ENCODE data around the gene STXBP3. TPM values are rescaled to one million over a fixed set of nuclear protein-coding genes. Genes with fewer than 3 reads are reported as not detected.

Gene STXBP3
- total RNA-seq, 4 donors from 2014 or later: 57.4 to 80.7 (median 69.5) TPM

DNA sequence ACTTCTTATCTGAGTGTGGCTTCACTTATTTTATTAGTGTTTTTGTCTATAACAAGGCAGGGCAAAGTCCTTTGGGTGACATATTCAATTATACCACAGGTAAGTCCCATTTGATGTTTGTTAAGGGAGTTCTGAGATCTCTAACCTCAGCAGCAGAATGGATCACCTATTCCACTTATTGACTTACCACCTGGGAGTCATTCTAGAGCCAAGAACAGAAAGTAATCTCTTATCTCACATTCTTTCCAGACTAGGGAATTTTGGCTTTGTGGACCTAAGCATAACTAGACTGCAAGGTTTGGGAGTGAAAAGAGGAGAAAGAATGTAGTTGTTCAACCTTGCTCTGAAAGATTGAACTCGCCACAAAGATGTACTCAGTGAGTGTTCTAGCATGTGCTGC lies 20.6 kb upstream of the STXBP3 start:
- TF ChIP-seq, protein P1, sequence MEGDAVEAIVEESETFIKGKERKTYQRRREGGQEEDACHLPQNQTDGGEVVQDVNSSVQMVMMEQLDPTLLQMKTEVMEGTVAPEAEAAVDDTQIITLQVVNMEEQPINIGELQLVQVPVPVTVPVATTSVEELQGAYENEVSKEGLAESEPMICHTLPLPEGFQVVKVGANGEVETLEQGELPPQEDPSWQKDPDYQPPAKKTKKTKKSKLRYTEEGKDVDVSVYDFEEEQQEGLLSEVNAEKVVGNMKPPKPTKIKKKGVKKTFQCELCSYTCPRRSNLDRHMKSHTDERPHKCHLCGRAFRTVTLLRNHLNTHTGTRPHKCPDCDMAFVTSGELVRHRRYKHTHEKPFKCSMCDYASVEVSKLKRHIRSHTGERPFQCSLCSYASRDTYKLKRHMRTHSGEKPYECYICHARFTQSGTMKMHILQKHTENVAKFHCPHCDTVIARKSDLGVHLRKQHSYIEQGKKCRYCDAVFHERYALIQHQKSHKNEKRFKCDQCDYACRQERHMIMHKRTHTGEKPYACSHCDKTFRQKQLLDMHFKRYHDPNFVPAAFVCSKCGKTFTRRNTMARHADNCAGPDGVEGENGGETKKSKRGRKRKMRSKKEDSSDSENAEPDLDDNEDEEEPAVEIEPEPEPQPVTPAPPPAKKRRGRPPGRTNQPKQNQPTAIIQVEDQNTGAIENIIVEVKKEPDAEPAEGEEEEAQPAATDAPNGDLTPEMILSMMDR (IDR thresholded peaks at IDR 0.05): no peak
- no peak for DNase-seq (ENCODE audit: low spot score in 2 of 2)
- WGBS, 2 donors: 83 to 91% methylated on average over 1 of the region's 1 CpG

DNA sequence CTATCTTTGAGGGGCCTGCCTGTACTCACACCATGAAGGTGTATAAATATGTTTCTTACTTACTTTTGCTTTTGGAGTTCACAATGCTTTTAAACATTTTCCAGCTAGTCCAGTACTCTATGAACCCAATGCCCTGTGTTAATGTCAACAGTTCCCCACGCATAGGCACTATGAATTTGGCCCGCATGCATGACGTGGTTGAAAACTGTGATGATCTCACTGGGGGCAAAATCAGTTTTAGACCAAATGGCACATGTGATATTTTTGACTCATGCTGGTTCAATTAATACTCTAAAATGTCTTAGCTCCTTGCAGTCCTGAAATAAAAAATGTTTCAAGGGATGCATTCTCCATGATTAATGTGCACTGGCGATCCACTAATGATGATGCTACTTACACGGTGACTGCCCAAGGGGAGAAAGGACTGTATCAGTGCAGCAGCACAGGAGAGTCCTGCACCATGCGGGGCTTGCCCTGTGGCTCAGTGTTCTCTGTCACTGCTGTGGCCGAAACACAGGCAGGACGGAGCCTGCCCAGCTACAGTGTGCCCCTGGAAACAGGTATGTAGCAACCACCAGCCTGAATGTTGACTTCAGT lies 18.0 kb upstream of the STXBP3 start:
- TF ChIP-seq POLR2A (IDR thresholded peaks at IDR 0.05): no peak
- TF ChIP-seq, protein P1 (IDR thresholded peaks at IDR 0.05): no peak
- WGBS, 2 donors: 78 to 80% methylated on average over 8 of the region's 8 CpGs
- H3K4me3 ChIP-seq (ENCODE audit: low read depth, poor library complexity, severe bottlenecking): no peak overlapping the region
- no peak for DNase-seq (ENCODE audit: low spot score in 2 of 2)
- intact Hi-C loops (cut with DNase I; ENCODE audit: low total_unique reads): no loop called here

More for the DNA sequence above, 20.6 kb upstream of the STXBP3 start:
- intact Hi-C loops (cut with DNase I; ENCODE audit: low total_unique reads): no loop called here
- H3K4me3 ChIP-seq (ENCODE audit: low read depth, poor library complexity, severe bottlenecking): no peak overlapping the region

DNA sequence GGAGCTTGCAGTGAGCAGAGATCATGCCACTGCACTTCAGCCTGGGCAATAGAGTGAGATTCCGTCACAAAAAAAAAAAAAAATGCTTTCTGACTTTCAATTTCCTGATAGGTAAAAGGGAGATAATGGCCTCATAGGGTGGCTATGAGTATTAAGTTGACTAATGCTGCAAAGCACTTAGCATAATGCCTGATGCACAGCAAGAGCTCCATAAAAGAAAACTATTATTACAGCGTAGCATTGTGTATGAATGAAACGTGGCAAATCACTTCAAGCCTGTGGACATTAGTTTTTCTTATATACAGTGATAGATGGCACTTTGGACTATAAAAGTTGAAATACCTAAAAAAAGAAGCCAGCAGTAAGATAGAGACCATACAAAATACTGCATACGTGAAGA lies 17.0 kb upstream of the STXBP3 start:
- intact Hi-C loops (cut with DNase I; ENCODE audit: low total_unique reads): no loop called here
- no peak for TF ChIP-seq POLR2A (IDR thresholded peaks at IDR 0.05)
- TF ChIP-seq, protein P1 (IDR thresholded peaks at IDR 0.05): no peak
- WGBS, 2 donors: 88 to 93% methylated on average over 4 of the region's 4 CpGs
- DNase-seq (ENCODE audit: low spot score in 2 of 2): no peak
- H3K4me3 ChIP-seq (ENCODE audit: low read depth, poor library complexity, severe bottlenecking): no peak overlapping the region

DNA sequence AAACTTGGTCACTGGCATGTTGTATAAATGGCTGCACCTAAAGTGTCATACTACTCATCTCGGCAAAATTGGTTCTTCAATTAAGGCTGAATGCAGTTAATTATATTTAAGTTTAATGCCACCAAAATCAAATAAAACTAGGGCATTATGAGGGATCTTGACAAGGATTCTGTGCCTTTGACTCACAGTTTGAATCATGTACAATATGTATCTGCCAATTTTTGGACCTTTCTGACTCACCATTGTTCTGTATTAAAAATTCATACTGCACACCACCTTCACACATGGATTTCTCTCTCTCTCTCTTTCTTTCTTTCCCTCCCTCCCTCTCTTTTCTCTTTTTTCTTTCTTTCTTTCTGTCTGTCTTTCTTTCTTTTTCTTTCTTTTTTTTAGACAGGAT lies 14.1 kb upstream of the STXBP3 start:
- WGBS, 2 donors: 97 to 100% methylated on average over 1 of the region's 1 CpG
- no peak overlapping the region for H3K4me3 ChIP-seq (ENCODE audit: low read depth, poor library complexity, severe bottlenecking)
- TF ChIP-seq, protein P1 (IDR thresholded peaks at IDR 0.05): no peak
- no peak for TF ChIP-seq POLR2A (IDR thresholded peaks at IDR 0.05)
- intact Hi-C loops (cut with DNase I; ENCODE audit: low total_unique reads): no loop called here
- no peak for DNase-seq (ENCODE audit: low spot score in 2 of 2)

DNA sequence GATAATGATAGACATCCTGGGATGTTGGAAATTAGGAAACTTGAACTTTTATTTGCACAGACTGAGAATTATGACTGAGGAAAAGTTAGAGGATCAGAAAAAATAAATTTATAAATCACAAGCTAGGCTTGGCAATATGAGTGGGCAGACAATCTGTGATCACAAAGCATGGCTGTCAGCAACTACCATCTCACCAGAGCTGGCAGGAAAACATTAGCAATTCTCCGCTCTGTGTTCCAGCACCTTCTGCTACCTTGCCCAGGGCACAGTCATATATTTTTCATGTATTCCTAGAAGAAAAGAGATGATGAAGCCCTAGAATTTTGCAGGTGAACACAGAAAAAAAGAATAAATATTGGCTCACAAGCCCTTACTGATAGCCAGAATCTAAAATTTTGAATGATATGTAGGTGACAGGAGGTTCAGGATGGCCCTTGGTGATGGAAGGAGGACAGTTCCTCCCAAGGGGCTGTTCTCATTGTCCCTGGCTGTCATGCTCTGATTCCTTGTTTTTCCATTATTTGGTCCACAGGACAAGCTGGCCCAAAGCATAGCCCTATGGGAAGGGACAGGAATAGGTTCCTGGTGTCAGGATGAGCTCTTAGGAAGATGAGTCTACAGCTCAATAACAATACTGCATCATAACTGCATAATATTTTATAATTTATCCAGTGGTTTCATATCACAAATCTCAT lies 12.2 kb upstream of the STXBP3 start:
- TF ChIP-seq POLR2A (IDR thresholded peaks at IDR 0.05): no peak
- TF ChIP-seq, protein P1 (IDR thresholded peaks at IDR 0.05): no peak
- DNase-seq (ENCODE audit: low spot score in 2 of 2): no peak
- intact Hi-C loops (cut with DNase I; ENCODE audit: low total_unique reads): no loop called here
- 95% methylated on average over 1 of the region's 1 CpG for WGBS, 2 donors
- H3K4me3 ChIP-seq (ENCODE audit: low read depth, poor library complexity, severe bottlenecking): no peak overlapping the region
